ENCODE data around the gene COG5. TPM values are rescaled to one million over a fixed set of nuclear protein-coding genes. Genes with fewer than 3 reads are reported as not detected.

Gene COG5
- total and polyA plus RNA-seq, 2 of the 8 experiments (the other 6 are each of a cell fraction or from before 2014, with no cell fraction given), result 10.5 to 28.1 TPM

- peaks cover 0 to 3% (median 0%) of the 10 kb centered on the region in 4 experiments; a peak in 1 of 8 replicates for H3K36me3 ChIP-seq (ENCODE audit: control insufficient read depth in 2 of 4, insufficient read depth in 4 of 4, low read length in 3 of 4)
- H3K56ac ChIP-seq (replicated peaks; ENCODE audit: insufficient read length, low read depth, low read length), result no peak overlapping the region
- no peak overlapping the region for H4K8ac ChIP-seq (ENCODE audit: extremely low read depth, insufficient read depth, low read length)
- H3K27me3 ChIP-seq (replicated peaks in 1 of 4; ENCODE audit: control insufficient read depth in 3 of 4, extremely low read depth in 1 of 4, insufficient read depth in 3 of 4, low read length in 3 of 4), result no peaks in the 10 kb centered on the region
- no peak overlapping the region for H3K23ac ChIP-seq (ENCODE audit: insufficient read length)
- no peaks in the 10 kb centered on the region for H3K23me2 ChIP-seq (ENCODE audit: low read depth, low read length)
- no peak for FAIRE-seq
- H2AK5ac ChIP-seq (ENCODE audit: low read depth, low read length), result no peak overlapping the region
- H4K91ac ChIP-seq (replicated peaks; ENCODE audit: insufficient read length, low read length), result no peak overlapping the region
- H3K9ac ChIP-seq (replicated peaks in 1 of 4; ENCODE audit: extremely low read depth in 1 of 4, low read depth in 3 of 4, low read length in 3 of 4), result no peak overlapping the region
- H3K4me2 ChIP-seq (ENCODE audit: insufficient read depth in 1 of 2, low read depth in 2 of 2, low read length in 2 of 2), result no peak overlapping the region
- no peaks in the 10 kb centered on the region for H3K9me3 ChIP-seq (ENCODE audit: insufficient read depth in 2 of 2, low read depth in 1 of 2, low read length in 1 of 2)
- H2BK120ac ChIP-seq (replicated peaks; ENCODE audit: low read depth, low read length), result no peak overlapping the region
- no peak overlapping the region for H2BK20ac ChIP-seq (ENCODE audit: low read length)
- H4K5ac ChIP-seq (ENCODE audit: insufficient read length, low read depth, low read length), result no peak overlapping the region
- WGBS, 2 experiments (ENCODE audit: extremely low coverage in 1 of 2, insufficient coverage in 1 of 2, insufficient read length in 1 of 2, insufficient replicate concordance in 2 of 2, low coverage in 1 of 2, low lambda C conversion rate in 2 of 2, missing lambda C conversion rate in 1 of 2), result 98% methylated on average over 3 of the region's 3 CpGs; no CpG with 5 or more reads in 1 of the 2 experiments
- ChIA-PET POLR2A (ENCODE audit: partially characterized antibody) (interaction anchor here (0.5 kb wide), 1 partner anchor 212 kb away, joined by 3 read pairs; no protein-coding TSS in a partner anchor), CTCF (ENCODE audit: partially characterized antibody) (interaction anchor here (0.6 kb wide), 1 partner anchor 280 kb away, joined by 3 read pairs; no protein-coding TSS in a partner anchor)
- no peak overlapping the region for H3K18ac ChIP-seq (ENCODE audit: extremely low read depth, low read length)
- no peak overlapping the region for H3K14ac ChIP-seq (ENCODE audit: insufficient read length)
- peaks cover 0 to 4% (median 2%) of the 10 kb centered on the region in 4 experiments; a peak in 4 of 7 replicates for H3K4me1 ChIP-seq (replicated peaks in 1 of 4; ENCODE audit: control insufficient read depth in 3 of 4, insufficient read depth in 4 of 4, low read length in 3 of 4)
- no peaks in the 10 kb centered on the region for H4K20me1 ChIP-seq (replicated peaks in 1 of 2; ENCODE audit: control insufficient read depth in 1 of 2, insufficient read depth in 2 of 2, low read length in 2 of 2)
- no peak overlapping the region for H2BK5ac ChIP-seq (ENCODE audit: low read depth, low read length)
- no peaks in the 10 kb centered on the region for H3K79me2 ChIP-seq (ENCODE audit: control insufficient read depth in 1 of 2, insufficient read depth in 2 of 2, low read length in 2 of 2)
- H2AFZ ChIP-seq (ENCODE audit: low read length), result no peak overlapping the region
- no peak overlapping the region for H2BK12ac ChIP-seq (ENCODE audit: low read depth, low read length)
- no peak overlapping the region for H2BK15ac ChIP-seq (ENCODE audit: low read length)
- H3K79me1 ChIP-seq (ENCODE audit: low read depth, low read length), result 0 out of 2 replicates have a peak, but pooled peaks cover 2% of the 10 kb centered on the region
- no peak overlapping the region for H3K4ac ChIP-seq (replicated peaks; ENCODE audit: insufficient read length, low read depth, low read length)
- H3K27ac ChIP-seq (ENCODE audit: low read depth, low read length), result no peak overlapping the region
- H3K4me3 ChIP-seq (ENCODE audit: extremely low read depth in 1 of 4, insufficient read depth in 2 of 4, low read depth in 3 of 4, low read length in 4 of 4), result no peak overlapping the region
- no peak for DNase-seq (ENCODE audit: low read depth in 1 of 2, low spot score in 2 of 2)
- TF ChIP-seq SP4 (IDR thresholded peaks at IDR 0.05; ENCODE audit: low read length), result no peak
These were observed 36.5 kb downstream of the COG5 start for GRCh38 chr7:107527196-107527595.
